ENCODE data around the gene MPRIP. TPM values are rescaled to one million over a fixed set of nuclear protein-coding genes. Genes with fewer than 3 reads are reported as not detected.

The MPRIP gene
- total and polyA plus RNA-seq, 12 donors = 88.5 to 234 (median 175) TPM

DNA sequence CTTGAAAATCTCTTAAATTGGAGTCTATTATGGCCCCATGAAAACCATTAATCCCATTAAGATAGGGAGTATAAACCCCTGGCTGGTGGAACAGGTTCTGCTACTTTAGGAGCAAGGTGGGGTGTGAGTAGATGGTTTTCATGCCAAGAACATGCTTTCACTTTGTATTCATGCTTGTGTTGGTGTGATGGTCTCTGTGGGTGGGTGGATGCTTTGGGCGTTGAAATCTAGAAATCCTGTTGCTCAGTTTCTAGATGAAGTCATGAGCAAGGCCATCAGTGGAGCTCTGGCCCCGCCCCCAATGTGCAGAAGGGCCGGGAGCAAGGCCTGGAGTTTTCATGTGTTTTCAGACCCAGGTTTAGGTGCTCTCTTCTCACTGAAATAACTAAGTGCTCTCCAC, 143.8 kb downstream of the MPRIP start:
- Histone ChIP-seq H3K9me3 (replicated peaks in 1 of 3) (no peaks in the 10 kb centered on the region), H3K4me3 (no peak overlapping the region), H3K4me1 (replicated peaks in 1 of 2) (peaks cover 0 to 25% of the 10 kb centered on the region in 2 donors), H3K27ac (no peak overlapping the region), H3K27me3 (no peaks in the 10 kb centered on the region), H3K36me3 (replicated peaks in 1 of 2) (peaks cover 0 to 46% of the 10 kb centered on the region in 2 donors)
- peak in 3 of 7 donors; percentile 48 to 57 (median 51) for DNase-seq
- intact Hi-C loops (cut with DNase I) = no loop called here
- TF ChIP-seq, protein P1, sequence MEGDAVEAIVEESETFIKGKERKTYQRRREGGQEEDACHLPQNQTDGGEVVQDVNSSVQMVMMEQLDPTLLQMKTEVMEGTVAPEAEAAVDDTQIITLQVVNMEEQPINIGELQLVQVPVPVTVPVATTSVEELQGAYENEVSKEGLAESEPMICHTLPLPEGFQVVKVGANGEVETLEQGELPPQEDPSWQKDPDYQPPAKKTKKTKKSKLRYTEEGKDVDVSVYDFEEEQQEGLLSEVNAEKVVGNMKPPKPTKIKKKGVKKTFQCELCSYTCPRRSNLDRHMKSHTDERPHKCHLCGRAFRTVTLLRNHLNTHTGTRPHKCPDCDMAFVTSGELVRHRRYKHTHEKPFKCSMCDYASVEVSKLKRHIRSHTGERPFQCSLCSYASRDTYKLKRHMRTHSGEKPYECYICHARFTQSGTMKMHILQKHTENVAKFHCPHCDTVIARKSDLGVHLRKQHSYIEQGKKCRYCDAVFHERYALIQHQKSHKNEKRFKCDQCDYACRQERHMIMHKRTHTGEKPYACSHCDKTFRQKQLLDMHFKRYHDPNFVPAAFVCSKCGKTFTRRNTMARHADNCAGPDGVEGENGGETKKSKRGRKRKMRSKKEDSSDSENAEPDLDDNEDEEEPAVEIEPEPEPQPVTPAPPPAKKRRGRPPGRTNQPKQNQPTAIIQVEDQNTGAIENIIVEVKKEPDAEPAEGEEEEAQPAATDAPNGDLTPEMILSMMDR (IDR thresholded peaks at IDR 0.05) = no peak
- TF ChIP-seq POLR2A (IDR thresholded peaks at IDR 0.05) = no peak
- WGBS, 4 donors = 0 to 83% (median 50%) methylated on average over 1 to 3 of the region's 3 CpGs

DNA sequence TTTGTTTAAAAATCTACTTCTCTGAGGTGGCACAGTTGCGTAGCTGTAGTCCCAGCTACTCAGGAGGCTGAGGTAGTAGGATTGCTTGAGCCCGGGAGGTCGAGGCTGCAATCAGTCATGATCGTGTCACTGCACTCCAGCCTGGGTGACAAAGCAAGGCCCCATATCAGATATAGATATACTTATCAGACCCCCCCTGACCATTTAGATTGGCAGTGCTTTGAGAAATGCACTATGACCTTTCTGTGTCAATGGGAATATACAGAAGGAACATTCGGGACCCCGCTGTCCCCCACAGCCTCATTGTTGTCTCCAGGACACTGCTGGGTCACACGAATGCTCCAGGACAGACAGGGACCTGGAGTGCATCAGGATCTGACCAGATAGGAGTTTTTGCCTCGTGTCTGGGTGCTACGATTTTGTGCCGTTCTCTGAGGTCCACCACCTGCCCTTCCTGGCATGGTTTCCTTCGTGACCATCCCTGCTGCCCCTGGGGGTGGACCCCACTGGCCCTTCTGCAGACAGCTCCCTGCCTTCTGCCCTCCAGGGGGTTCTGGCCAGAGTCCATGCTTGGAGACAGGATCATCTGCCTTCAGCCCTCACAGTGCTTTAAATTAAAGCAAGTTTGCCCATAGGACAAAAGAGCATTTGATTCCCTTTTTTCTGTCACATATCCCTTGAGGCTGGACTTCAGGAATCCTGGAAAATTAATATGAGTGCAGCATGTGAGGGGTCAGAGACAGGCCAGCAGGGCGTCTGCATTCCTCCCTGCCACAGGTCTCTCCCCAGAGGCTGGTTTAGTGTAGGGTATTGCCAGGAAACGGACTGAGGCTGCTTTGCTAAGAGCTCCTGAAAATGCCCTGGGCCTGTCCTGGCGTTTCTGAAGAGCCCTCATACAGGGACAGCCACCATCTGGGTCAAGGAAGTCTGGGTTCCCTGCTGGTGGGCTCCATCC, 144.6 kb downstream of the MPRIP start:
- TF ChIP-seq POLR2A (IDR thresholded peaks at IDR 0.05) = no peak
- TF ChIP-seq, protein P1 (IDR thresholded peaks at IDR 0.05) = no peak
- intact Hi-C loops (cut with DNase I) = no loop called here
- DNase-seq = no peak
- H3K4me1 ChIP-seq (replicated peaks in 1 of 2) = peaks cover 0 to 33% of the 10 kb centered on the region in 2 donors
- 51 to 74% (median 60%) methylated on average over 13 to 14 of the region's 14 CpGs for WGBS, 4 donors
- H3K27me3 ChIP-seq = no peaks in the 10 kb centered on the region
- H3K9me3 ChIP-seq (replicated peaks in 1 of 3) = no peaks in the 10 kb centered on the region
- peak overlapping the region in 1 of 5 donors; percentile 16 for H3K27ac ChIP-seq
- no peak overlapping the region for H3K4me3 ChIP-seq
- peaks cover 0 to 40% of the 10 kb centered on the region in 2 donors for H3K36me3 ChIP-seq (replicated peaks in 1 of 2)

DNA sequence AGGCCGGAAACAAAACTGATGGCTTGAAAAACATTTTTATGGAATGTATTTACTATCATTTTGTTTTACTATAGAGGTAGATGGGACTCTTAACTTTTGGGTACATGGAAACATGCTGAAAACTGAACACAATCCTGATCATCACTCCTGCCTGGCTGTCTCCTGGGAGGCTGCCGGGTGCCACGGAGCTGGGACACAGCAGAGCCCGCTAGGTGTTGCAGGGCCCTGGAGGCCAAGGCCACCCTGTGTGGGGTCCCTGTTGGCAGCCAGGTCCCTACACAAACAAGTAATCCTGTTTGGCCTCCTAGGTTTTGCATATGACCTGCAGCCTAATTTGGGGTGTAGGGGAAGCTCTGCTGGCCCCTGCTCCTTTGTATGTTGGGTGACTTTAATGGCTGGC, 146.3 kb downstream of the MPRIP start:
- no peaks in the 10 kb centered on the region for H3K27me3 ChIP-seq
- H3K4me3 ChIP-seq = no peak overlapping the region
- no peak for DNase-seq
- peaks cover 0 to 25% of the 10 kb centered on the region in 2 donors for H3K36me3 ChIP-seq (replicated peaks in 1 of 2)
- TF ChIP-seq POLR2A (IDR thresholded peaks at IDR 0.05) = no peak
- TF ChIP-seq, protein P1 (IDR thresholded peaks at IDR 0.05) = no peak
- peaks cover 0 to 35% of the 10 kb centered on the region in 2 donors for H3K4me1 ChIP-seq (replicated peaks in 1 of 2)
- no peak overlapping the region for H3K27ac ChIP-seq
- intact Hi-C loops (cut with DNase I) = no loop called here
- 83 to 96% (median 95%) methylated on average over 4 of the region's 4 CpGs for WGBS, 4 donors
- H3K9me3 ChIP-seq (replicated peaks in 1 of 3) = no peaks in the 10 kb centered on the region

DNA sequence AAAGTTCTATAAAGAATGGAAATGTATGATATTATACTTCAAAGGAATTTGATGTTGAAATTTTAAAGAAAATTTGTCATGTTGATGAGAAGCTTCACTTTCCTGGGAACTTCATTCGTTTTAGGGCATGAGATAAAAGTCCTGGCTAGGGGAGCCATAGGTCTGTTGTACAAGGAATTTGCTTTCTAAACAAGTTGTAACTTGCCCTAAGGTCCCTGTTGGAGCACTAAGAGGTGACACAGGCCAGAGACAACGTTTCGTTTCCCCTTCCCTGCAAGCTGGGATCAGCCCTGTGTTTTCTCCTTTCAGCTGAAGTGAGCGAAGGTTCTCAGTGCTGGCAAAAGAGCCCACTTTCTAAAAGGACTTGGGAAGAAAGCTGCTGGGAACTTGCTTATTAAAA, 147.3 kb downstream of the MPRIP start:
- intact Hi-C loops (cut with DNase I) = no loop called here
- no peaks in the 10 kb centered on the region for H3K27me3 ChIP-seq
- WGBS, 4 donors = 63 to 72% (median 67%) methylated on average over 3 to 4 of the region's 4 CpGs
- peaks cover 0 to 16% of the 10 kb centered on the region in 2 donors for H3K36me3 ChIP-seq (replicated peaks in 1 of 2)
- TF ChIP-seq, protein P1 (IDR thresholded peaks at IDR 0.05) = no peak
- TF ChIP-seq POLR2A (IDR thresholded peaks at IDR 0.05) = no peak
- H3K4me1 ChIP-seq (replicated peaks in 1 of 2) = peaks cover 0 to 35% of the 10 kb centered on the region in 2 donors
- DNase-seq = no peak
- H3K9me3 ChIP-seq (replicated peaks in 1 of 3) = no peaks in the 10 kb centered on the region
- no peak overlapping the region for H3K27ac ChIP-seq
- H3K4me3 ChIP-seq = no peak overlapping the region
